ENCODE results near the gene FETUB. TPM values are rescaled to one million over a fixed set of nuclear protein-coding genes. Genes with fewer than 3 reads are reported as not detected.

Gene FETUB
- total and polyA plus RNA-seq, 2 of the 4 experiments (the other 2 are of a cell fraction): not detected

- BruUV-seq (replicated peaks): no TSS peak
- CTCF ChIA-PET: interaction anchor here (0.6 kb wide), 1 partner anchor 181 kb away, joined by 3 read pairs; no protein-coding TSS in a partner anchor
- no peak overlapping the region for H2AK9ac ChIP-seq (replicated peaks; ENCODE audit: low read depth, low read length, poor library complexity)
- no peak overlapping the region for H3K4ac ChIP-seq (ENCODE audit: low read depth, low read length)
- no peak overlapping the region for H3K14ac ChIP-seq (replicated peaks; ENCODE audit: low read depth, low read length)
- H3K4me3 ChIP-seq (ENCODE audit: insufficient read depth, low read depth, low read length): no peak overlapping the region
- 0% methylated on average over 1 of the region's 3 CpGs; no CpG with 5 or more reads in 1 of the 2 experiments for WGBS, 2 experiments (ENCODE audit: extremely low coverage in 2 of 2, insufficient read length in 1 of 2)
- dilution Hi-C loops (cut with HindIII; ENCODE audit: low sequenced_read_pairs, unreplicated experiment) (no loop called here), in situ Hi-C loops (cut with MboI; ENCODE audit: low sequenced_read_pairs) (no loop called here), intact Hi-C loops (cut with micrococcal nuclease) (no loop called here)
- no peak overlapping the region for H4K8ac ChIP-seq (ENCODE audit: low read depth in 2 of 2, low read length in 2 of 2)
- no peaks in the 10 kb centered on the region for H3K79me1 ChIP-seq (ENCODE audit: low read depth in 1 of 2, low read length in 2 of 2)
- H3K56ac ChIP-seq (ENCODE audit: extremely low read depth, insufficient read depth, low read length): no peak overlapping the region
- POLR2A ChIA-PET (ENCODE audit: unreplicated experiment): no interaction called here
- no peak overlapping the region for H2BK120ac ChIP-seq (ENCODE audit: low read depth, low read length)
- H3K9me3 ChIP-seq (ENCODE audit: control insufficient read depth, insufficient read depth, low read length): no peaks in the 10 kb centered on the region
- TF ChIP-seq RCOR1 (IDR thresholded peaks at IDR 0.05; ENCODE audit: insufficient replicate concordance, low read length): no peak
- no peak for TF ChIP-seq ELK1 (IDR thresholded peaks at IDR 0.05; ENCODE audit: borderline replicate concordance, low read depth, low read length)
- TF ChIP-seq USF2 (IDR thresholded peaks at IDR 0.05; ENCODE audit: low read depth, low read length): no peak
- TF ChIP-seq MXI1 (IDR thresholded peaks at IDR 0.05; ENCODE audit: borderline replicate concordance, low read depth, low read length): no peak
- no peak overlapping the region for H2BK5ac ChIP-seq (ENCODE audit: low read depth, low read length, poor library complexity, severe bottlenecking)
- H3K18ac ChIP-seq (ENCODE audit: low read depth, low read length): no peak overlapping the region
- no peak overlapping the region for H3K9ac ChIP-seq (ENCODE audit: low read depth, low read length)
- H4K20me1 ChIP-seq (ENCODE audit: insufficient read depth, low read length): no peaks in the 10 kb centered on the region
- DNase-seq: no peak
- H4K91ac ChIP-seq (ENCODE audit: insufficient read depth, low read depth, low read length): no peak overlapping the region
- H2AK5ac ChIP-seq (ENCODE audit: low read depth, low read length): no peak overlapping the region
- H3K4me2 ChIP-seq (ENCODE audit: low read depth, low read length): no peak overlapping the region
- no peaks in the 10 kb centered on the region for H3K9me1 ChIP-seq (ENCODE audit: insufficient read depth, low read length)
- no peak for ATAC-seq (ENCODE audit: low read depth)
- no peak overlapping the region for H3K27ac ChIP-seq (ENCODE audit: insufficient read depth, low read length)
- no peak overlapping the region for H2BK15ac ChIP-seq (ENCODE audit: low read depth, low read length)
- no peak overlapping the region for H3K23ac ChIP-seq (ENCODE audit: low read depth, low read length)
- H2AFZ ChIP-seq (replicated peaks; ENCODE audit: low read length, poor library complexity): no peak overlapping the region
- no peak overlapping the region for H4K5ac ChIP-seq (ENCODE audit: low read depth, low read length)
- peaks cover 15% of the 10 kb centered on the region for H3K27me3 ChIP-seq (ENCODE audit: control insufficient read depth, insufficient read depth, low read length)
- no peak overlapping the region for H2BK20ac ChIP-seq (ENCODE audit: low read depth, low read length)
- H3K36me3 ChIP-seq (ENCODE audit: control insufficient read depth, insufficient read depth, low read length): no peaks in the 10 kb centered on the region
- no peaks in the 10 kb centered on the region for H3K4me1 ChIP-seq (ENCODE audit: control insufficient read depth, insufficient read depth, low read length)
Observed at GRCh38 chr3:186637686-186638085, 2.5 kb upstream of the FETUB start.

Data from IMR-90 (cell line).